NCI-H2081 treated with DMSO at 0.1 percent for 48 hours (cell line): Measurements from ENCODE around the gene RUNX2.
"Not testable (repeated sequence)": the region's sequence is repeated elsewhere in the genome, so short reads cannot be mapped to it uniquely, and the experiment has no call there.

Experiments used
- DNase-seq: peaks from one replicate; lab custom pipeline; 2025; lab: John Stamatoyannopoulos, UW

The RUNX2 gene

GRCh38 chr6:45556828-45557227 is 228.7 kb downstream of the RUNX2 start:
- no peak for DNase-seq

GRCh38 chr6:45557454-45557853 is 229.3 kb downstream of the RUNX2 start:
- DNase-seq, result no peak

- no peak for DNase-seq
These were observed 230.7 kb downstream of the RUNX2 start for GRCh38 chr6:45558858-45559257.

GRCh38 chr6:45560321-45560820 is 232.2 kb downstream of the RUNX2 start:
- DNase-seq, result not testable (repeated sequence)

GRCh38 chr6:45562171-45562570 is 234.0 kb downstream of the RUNX2 start:
- no peak for DNase-seq

- no peak for DNase-seq
These were observed 234.9 kb downstream of the RUNX2 start for GRCh38 chr6:45563041-45563440.

GRCh38 chr6:45563844-45564243 is 235.7 kb downstream of the RUNX2 start:
- no peak for DNase-seq

GRCh38 chr6:45566882-45567281 is 238.8 kb downstream of the RUNX2 start:
- DNase-seq, result no peak

GRCh38 chr6:45567879-45568278 is 239.7 kb downstream of the RUNX2 start:
- no peak for DNase-seq

- no peak for DNase-seq
These were observed 240.5 kb downstream of the RUNX2 start for GRCh38 chr6:45568626-45569025.

GRCh38 chr6:45569210-45569945 is 241.2 kb downstream of the RUNX2 start:
- DNase-seq, result no peak

- no peak for DNase-seq
These were observed 243.0 kb downstream of the RUNX2 start for GRCh38 chr6:45571159-45571558.

GRCh38 chr6:45572833-45573232 is 244.7 kb downstream of the RUNX2 start:
- no peak for DNase-seq

- DNase-seq, result no peak
These were observed 245.9 kb downstream of the RUNX2 start for GRCh38 chr6:45574014-45574461.

- DNase-seq, result no peak
These were observed 246.8 kb downstream of the RUNX2 start for GRCh38 chr6:45574885-45575284.

- DNase-seq, result no peak
These were observed 248.8 kb downstream of the RUNX2 start for GRCh38 chr6:45576648-45577624.

- DNase-seq, result no peak
These were observed 249.8 kb downstream of the RUNX2 start for GRCh38 chr6:45577836-45578504.

- no peak for DNase-seq
These were observed 256.0 kb downstream of the RUNX2 start for GRCh38 chr6:45584127-45584526.

GRCh38 chr6:45586216-45587171 is 258.4 kb downstream of the RUNX2 start:
- DNase-seq, result no peak

- no peak for DNase-seq
These were observed 259.3 kb downstream of the RUNX2 start for GRCh38 chr6:45587229-45588060.
